Inferior parietal cortex (tissue), 1 donor: ENCODE data around the gene MARS1.
"Not testable (repeated sequence)": the region's sequence is repeated elsewhere in the genome, so short reads cannot be mapped to it uniquely, and the experiment has no call there.

Source experiments
- DNase-seq: peaks from one replicate; pipeline ENCODE4 v3.0.0-alpha.2; 2016; ENCODE audit errors: extremely low spot score

Gene MARS1

DNA sequence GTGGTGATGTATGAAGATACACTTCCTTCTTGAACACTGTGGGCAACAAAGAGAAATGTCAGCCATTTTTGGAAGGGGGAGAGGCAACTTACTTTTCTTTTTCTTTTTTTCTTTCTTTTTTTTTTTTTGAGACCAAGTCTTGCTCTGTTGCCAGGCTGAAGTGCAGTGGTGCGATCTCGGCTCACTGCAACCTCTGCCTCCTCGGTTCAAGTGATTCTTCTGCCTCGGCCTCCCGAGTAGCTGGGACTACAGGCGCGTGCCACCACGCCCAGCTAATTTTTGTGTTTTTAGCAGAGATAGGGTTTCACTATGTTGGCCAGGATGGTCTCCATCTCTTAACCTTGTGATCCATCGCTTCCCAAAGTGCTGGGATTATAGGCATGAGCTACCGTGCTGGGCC, 29.9 kb downstream of the MARS1 start:
- DNase-seq = not testable (repeated sequence)

DNA sequence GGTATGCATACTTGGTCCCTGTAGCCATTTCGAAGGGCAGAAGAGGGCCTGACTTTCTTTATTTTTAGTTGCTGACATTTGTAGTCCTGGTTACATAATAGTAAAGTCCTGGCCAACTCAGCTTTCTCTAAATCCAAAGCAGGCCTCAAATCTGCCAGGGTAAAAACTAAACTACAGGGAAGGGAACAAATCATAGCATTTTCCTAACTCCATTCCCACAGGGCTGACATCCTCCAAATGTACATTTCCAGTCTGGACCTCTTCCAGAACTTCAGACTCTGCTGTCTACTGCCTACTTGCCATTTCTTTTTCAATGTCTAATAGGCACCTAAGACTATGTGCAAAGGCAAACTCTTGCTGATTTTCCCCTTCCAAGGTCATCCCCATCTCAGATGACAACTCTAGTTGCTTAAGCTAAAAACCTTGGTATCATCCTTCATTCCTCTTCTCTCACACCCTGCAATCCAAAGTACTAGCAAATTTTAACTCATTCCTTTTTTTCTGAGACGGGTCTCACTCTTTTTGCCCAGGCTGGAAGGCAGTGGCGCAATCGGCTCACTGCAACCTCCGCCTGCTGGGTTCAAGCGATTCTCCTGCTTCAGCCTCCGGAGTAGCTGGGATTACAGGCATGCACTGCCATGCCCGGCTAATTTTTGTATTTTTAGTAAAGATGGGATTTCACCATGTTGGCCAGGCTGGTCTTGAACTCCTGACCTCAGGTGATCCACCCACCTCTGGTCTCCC, 30.5 kb downstream of the MARS1 start:
- no peak for DNase-seq

DNA sequence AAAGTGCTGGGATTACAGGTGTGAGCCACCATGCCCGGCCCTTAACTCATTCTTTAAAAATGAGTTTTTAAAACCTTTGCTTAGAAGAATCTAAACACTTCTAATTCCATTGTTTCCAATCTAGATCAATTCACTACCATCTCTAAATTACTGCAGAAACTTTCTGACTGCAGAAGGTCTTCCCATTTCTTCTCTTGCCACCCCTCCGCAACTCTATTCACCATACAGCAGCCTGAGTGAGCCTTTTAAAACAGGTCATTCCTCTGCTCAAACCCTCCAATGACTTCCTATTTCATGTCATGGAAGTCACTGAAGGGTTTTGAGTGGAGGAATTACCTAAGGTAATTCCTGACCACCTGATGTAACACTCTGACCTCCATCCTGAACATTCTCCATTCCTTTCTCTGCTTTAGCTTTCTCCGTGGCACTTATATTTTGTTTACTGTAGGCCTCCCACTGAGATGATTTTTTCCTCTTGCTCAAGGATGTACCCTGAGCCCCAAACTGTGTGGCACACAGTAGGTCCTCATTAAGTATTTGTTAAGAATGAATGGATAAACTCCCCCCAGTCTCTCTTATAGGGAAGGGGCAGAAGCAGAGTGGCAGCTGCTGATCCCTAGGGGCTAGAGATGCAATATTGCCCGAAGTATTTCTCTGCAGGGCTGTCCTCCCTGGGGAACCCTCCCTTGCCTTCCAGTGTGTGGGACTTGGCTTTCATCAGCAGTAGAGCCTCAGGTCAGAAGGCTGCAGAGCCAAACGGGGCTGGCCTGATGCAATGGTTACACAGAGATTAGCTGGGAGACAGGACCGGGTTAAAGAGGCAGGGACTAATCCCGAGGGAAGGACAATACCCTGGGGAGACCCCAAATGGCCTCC, 31.3 kb downstream of the MARS1 start:
- DNase-seq = no peak

GRCh38 chr12:57519796-57520052, 31.9 kb downstream of the MARS1 start:
- DNase-seq = no peak

GRCh38 chr12:57520053-57520818, 32.4 kb downstream of the MARS1 start, which contains the start of gene DDIT3:
TSS of gene DDIT3 (minus strand) at chr12:57520514. CDS start at chr12:57517406, 3,108 bp downstream.
- peak; percentile 98 for DNase-seq

DNA sequence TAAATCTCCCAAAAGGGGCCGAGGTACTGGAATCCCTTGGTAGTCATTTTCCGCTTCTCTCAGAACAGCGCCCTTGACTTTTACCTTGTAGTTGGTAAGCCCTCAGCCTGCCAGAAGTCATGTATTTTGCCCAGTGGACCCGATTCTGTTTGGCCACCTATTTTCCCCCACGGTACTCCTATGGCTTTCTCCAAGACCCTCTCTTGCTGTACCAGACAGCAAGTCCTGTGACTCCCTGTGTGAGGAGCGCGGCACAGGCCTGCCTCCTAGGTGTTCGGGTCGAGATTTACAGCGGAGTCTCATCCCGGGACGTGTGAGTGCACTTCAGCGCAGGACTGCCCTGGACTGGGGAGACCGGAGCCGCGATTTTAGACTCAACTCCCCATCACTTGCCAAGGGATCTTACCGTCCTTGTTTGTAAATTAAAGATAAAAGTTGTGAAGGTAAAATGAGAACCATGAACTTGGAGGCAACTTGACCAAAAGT, 33.7 kb downstream of the MARS1 start:
- DNase-seq = peak; percentile 52

DNA sequence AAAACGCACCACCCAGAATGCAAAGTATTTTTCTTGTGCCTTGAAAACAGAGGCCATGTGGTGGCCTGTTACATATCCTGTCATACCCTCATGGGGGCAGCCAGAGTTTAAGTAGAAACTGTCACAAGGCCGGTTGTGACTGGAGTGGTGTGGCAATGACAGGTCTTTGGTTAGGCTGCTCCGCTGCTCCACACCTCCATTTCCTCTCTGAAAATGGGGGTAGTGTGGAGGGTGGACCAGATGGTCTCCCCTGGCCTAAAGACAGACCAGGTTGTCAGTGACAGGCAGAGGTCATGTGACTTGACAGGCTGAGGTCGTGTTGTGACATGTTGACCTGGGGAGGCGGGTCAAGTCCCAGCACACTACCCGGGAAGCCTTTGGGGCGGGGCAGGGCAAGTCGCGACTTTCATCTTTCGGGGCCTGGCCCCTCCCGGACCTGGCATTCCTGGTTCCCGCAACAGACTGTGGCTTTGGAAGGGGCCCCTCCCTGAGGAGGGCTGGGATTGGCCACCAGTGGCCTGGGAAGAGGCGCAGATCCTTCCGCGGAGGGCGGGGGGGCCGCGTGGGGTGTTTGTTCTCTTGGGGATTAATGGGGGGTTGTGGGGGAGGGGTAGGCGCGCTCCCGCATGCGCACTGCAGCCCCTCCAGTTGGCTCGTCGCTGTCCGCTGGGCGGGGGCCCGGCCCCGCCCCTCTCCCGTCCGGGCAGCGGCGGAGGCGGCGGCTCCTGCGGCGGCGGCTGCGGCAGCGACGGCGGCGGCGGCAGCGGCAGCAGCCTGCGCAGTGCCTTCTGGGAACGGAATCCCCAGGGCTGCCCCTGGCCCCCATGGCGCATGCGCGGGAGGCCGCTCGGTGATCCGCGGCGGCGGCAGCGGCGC, 34.4 kb downstream of the MARS1 start, which contains the start of gene MBD6:
Gene MBD6 (plus strand): TSS at position 814 of the 876 bp plus-strand sequence. CDS start 1,480 bp downstream, outside the sequence.
- DNase-seq = peak; percentile 78

DNA sequence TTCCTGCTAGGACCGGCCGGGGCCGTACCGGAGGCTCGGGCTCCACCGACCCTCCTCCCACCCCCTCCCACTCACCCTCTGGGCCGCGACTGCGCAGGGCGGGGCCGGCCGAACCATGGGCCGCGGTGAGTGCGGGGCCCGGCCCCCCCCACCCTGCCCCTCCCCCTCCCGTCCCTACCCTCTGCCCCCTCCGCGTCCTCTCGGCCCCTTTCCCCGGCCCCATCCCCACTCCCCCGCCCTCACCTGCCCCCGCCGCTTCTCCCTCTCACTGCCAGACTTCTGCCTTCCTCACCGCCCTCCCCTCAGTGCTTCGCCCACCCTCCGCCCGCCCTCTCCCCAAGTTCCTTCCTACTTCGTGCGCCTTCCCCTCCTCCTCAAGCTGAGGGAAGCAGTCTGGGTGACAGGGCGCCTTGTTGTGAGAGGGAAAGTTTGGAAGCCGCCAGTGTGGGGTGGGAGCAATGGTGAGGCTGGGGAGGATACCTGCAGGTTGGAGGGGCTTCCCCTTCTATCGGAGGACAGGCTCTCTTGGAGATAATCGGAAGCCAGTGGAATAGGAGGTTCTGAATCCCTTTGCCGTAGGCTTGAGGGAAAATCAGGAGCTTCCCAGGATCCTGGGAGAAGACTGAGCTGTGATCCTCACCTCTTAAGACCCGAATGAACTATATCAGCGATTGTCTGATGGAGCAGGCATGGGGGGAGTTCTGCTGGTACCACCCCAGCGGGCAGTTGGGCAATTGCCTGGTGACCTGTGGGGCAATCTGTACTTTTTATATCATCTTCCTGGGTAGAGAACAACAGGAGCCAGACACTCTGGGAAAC, 35.2 kb downstream of the MARS1 start:
- no peak for DNase-seq

DNA sequence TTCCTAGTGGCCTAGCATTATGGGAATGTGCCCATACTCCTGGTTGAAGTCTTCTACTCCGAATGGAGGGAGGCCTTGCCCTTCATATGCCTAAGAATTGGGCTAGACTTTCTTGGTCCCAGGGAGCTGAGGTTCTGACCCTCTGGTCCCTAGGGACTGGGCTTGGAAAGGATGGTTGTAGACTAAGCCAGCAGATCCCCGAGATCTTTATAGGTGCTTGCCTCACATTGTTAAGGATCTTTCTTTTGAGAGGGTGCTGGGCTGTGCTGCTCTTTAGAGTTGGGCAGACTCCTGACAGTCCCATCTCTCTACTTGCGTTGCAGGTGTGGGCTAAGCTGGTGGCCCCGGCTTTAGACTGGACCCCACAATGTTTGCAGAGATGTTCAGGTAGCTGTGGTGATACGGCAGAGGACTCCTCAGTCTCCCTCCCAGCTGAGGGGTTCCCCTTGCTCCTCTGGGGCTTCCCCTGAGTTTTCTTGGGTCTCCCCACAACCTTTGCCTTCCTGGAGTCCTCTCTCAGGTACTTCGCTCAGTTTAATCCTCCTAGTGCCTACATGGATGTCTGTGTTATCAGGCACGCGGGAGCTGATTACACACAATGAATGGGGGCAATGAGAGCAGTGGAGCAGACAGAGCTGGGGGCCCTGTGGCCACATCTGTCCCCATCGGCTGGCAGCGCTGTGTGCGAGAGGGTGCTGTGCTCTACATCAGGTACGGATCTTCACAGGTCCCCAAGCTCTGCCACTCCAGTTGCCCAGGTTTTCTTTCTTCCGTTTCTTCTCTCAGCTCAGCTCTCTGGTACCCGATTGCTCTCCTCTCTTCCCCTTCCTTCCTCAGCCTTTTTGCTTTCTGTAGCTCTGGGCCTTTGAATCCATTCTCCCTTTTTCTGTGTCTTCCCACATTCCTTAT, 36.1 kb downstream of the MARS1 start:
- peak; percentile 3 for DNase-seq

- DNase-seq = no peak
These were observed 37.1 kb downstream of the MARS1 start for GRCh38 chr12:57524814-57525614.

DNA sequence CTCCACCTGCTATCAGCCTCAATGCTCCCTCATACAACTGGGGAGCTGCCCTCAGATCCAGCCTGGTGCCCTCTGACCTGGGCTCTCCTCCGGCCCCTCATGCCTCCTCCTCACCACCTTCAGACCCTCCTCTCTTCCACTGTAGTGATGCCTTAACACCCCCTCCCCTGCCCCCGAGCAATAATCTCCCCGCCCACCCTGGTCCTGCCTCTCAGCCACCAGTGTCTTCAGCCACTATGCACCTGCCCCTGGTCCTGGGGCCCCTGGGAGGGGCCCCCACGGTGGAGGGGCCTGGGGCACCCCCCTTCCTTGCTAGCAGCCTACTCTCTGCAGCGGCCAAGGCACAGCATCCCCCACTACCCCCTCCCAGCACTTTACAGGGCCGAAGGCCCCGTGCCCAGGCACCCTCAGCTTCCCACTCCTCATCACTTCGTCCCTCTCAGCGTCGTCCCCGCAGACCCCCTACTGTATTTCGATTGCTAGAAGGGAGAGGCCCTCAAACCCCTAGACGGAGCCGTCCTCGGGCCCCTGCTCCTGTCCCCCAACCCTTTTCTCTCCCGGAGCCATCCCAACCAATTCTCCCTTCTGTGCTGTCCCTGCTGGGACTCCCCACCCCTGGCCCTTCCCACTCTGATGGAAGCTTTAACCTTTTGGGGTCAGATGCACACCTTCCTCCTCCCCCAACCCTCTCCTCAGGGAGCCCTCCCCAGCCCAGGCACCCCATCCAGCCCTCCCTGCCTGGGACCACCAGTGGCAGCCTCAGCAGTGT, 37.9 kb downstream of the MARS1 start:
- no peak for DNase-seq

DNA sequence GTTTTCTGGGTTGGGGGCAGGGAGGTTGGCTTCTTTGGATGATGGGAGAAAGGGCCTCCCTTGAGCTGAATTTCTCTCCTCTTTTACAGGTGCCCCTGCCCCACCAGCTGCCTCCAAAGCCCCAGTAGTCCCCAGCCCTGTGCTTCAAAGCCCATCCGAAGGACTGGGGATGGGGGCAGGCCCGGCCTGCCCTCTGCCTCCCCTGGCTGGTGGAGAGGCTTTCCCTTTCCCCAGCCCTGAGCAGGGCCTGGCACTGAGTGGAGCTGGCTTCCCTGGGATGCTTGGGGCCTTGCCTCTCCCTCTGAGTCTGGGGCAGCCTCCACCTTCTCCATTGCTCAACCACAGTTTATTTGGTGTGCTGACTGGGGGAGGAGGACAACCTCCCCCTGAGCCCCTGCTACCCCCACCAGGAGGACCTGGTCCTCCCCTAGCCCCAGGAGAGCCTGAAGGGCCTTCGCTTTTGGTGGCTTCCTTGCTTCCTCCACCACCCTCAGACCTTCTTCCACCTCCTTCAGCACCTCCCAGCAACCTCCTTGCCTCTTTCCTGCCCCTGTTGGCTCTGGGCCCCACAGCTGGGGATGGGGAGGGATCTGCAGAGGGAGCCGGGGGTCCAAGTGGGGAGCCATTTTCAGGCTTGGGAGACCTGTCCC, 38.7 kb downstream of the MARS1 start:
- DNase-seq = no peak

GRCh38 chr12:57527184-57527583, 39.3 kb downstream of the MARS1 start:
- DNase-seq = no peak

DNA sequence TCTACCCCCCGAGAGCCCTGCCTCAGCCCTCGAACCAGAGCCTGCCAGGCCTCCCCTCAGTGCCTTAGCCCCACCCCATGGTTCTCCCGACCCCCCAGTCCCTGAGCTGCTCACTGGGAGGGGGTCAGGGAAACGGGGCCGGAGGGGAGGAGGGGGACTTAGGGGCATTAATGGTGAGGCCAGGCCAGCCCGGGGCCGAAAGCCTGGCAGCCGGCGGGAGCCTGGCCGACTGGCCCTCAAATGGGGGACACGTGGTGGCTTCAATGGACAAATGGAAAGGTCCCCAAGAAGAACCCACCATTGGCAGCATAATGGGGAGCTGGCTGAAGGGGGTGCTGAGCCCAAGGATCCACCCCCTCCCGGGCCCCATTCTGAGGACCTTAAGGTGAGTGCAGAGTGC, 40.3 kb downstream of the MARS1 start:
- no peak for DNase-seq

- DNase-seq = no peak
These were observed 41.1 kb downstream of the MARS1 start for GRCh38 chr12:57528831-57529555.

- DNase-seq = no peak
These were observed 42.0 kb downstream of the MARS1 start for GRCh38 chr12:57529831-57530230.
